Stimulated activated CD4-positive, alpha-beta T cell treated with anti-CD3 and anti-CD28 coated beads, Interleukin-15, amount 100 ng/mL, for 1 hour (primary cell): ENCODE measurements around the gene TIMM13.

Source experiments
- DNase-seq, 2 donors: peaks; one replicate each; pipeline ENCODE4 v3.0.0-alpha.2; 2020; ENCODE audit warnings: low read depth in 1 of 2, low spot score in 1 of 2

The TIMM13 gene

GRCh38 chr19:2455851-2456570 lies 28.6 kb upstream of the TIMM13 start:
- DNase-seq, result peak in 1 of 2 donors; percentile 33

DNA sequence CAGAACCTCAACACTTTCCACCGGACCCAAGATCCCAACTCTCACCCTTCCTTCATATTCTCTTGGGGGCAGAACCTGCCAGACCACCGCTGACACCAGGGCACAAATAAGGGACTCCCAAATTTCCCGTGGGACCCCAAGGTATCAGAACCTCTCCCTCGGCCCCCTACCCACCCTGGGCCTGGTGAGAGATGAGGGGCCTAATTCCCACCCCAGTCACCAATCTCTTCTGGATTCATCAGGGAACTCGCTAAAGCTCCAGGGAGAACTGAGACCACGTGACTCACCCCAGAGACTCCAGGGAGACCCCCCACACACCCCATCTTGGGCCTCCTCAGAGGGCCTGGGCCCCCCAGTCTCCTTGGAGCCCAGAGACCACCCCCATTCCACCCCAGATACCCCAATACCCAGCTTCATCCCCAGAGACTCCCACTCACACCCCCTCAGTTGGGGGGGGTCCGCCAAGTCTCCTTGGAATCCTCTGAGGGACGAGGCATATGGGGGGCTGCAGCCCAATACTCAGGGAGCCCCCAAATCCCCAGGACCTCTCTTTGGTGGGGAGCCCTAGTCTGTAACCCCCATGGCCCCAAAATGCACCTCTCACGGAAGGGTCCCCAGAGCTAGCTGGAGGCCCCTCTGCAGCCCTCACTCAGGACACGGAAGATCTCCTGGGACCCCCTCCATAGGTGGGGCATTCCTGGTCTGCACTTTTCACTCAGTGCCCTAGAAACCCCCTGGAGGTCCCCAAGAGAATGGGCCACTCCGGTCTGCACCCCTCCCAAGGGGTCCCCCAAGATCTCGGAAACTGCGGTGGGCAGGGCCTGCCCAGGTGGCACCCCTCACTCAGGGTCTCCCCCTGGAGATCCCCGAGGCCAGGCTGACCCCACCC lies 27.8 kb upstream of the TIMM13 start:
- DNase-seq, result no peak

DNA sequence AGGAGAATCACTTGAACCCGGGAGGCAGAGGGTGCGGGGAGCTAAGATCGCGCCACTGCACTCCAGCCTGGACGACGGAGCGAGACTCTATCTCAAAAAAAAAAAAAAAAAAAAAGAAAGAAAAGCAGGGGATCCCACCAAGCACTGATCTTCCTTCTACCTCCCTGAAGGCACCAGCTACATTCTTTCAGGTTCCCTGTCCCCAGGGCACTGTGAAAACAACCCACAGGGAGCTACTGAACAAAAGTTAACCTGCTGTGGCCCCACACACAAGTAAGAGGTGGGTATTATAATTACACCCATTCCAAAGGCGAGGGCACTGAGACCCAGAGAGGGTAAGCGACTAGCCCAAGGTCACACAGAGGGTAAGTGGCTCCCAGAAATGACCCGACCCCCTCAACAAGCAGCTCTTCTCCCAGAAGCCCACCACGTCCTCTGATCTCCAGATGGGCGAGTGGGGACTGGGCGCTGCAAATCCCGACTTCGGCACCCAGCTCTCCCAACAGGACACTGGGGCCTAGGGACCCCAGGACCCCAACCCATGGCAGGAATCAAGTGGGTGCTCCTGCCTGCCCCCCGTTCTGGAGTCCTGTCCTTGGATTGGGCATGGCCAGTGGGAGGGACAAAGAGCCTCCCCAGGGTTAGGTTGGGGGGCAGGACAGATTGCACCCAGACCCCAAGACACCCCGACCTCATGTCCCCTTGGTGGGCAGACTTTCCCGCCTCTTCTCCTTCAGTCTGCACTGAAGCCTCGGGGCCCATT lies 27.0 kb upstream of the TIMM13 start:
- no peak for DNase-seq

DNA sequence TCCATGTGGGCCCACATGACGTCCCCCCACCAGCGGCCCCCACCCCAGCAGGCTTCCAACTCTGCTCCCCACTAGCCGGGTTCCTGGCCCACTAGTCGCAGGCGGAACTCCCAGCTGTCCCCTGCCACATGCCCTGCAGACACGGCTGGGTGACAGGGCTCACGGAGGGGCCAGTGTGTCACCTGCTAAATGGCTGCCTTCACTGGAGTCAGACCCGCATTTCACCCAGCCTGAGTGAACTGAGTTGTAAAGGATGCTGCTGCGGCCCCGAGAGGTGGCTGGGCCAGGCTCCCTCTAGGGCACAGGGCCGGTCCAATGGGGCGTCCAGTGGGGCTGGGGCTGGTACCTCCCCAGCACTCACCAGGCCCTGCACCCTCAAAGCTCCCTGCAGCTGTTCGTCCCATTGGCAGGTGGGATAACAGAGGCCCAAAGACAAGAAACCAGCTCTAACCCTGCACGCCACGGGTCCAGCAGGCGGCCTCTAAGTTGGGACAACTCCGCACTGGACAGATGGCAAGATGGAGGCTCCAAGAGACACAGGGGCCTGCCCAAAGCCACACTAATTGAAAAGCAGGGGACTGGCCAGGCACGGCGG lies 26.1 kb upstream of the TIMM13 start:
- DNase-seq, result no peak

- no peak for DNase-seq
These were observed 24.4 kb upstream of the TIMM13 start for GRCh38 chr19:2451741-2452140.

DNA sequence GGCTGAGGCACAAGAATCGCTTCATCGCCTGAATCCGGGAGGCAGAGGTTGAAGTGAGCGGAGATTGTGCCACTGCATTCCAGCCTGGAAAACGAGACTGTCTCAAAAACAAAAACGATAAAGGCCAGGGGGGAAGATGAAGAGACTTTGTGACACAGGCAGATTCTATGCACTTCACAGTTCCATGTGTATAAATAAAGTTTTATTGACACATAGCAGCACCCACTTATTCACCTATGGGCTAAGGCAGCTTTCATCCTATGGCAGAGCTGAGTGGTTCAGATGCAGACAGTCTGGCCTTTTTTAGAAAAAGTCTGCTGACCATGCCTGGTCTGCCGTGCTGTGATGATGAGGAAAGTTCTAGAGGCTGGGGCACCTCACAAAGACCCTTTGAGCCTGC lies 23.8 kb upstream of the TIMM13 start:
- DNase-seq, result no peak

GRCh38 chr19:2449019-2449418 lies 21.6 kb upstream of the TIMM13 start:
- no peak for DNase-seq

- DNase-seq, result no peak
These were observed 19.0 kb upstream of the TIMM13 start for GRCh38 chr19:2446381-2446780.

GRCh38 chr19:2444251-2445002 lies 17.0 kb upstream of the TIMM13 start:
- no peak for DNase-seq

- no peak for DNase-seq
These were observed 16.4 kb upstream of the TIMM13 start for GRCh38 chr19:2443785-2444182.

GRCh38 chr19:2443116-2443784 lies 15.9 kb upstream of the TIMM13 start:
- no peak for DNase-seq

- no peak for DNase-seq
These were observed 13.8 kb upstream of the TIMM13 start for GRCh38 chr19:2441096-2441752.

DNA sequence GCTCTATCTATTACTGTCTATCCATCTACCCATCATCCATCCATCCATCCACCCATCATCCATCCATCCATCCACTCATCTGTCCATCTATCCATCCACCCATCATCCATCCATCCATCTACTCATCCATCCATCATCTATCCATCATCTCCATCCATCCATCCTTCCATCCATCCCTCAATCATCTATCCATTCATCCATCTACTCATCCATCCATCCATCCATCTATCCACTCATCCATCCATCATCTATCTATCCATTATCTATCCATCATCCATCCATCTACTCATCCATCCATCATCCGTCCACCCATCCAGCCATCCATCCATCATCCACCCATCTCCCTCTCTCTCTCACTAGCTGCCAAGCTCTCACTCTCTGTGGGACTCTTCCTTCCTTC lies 13.1 kb upstream of the TIMM13 start:
- DNase-seq, result no peak

DNA sequence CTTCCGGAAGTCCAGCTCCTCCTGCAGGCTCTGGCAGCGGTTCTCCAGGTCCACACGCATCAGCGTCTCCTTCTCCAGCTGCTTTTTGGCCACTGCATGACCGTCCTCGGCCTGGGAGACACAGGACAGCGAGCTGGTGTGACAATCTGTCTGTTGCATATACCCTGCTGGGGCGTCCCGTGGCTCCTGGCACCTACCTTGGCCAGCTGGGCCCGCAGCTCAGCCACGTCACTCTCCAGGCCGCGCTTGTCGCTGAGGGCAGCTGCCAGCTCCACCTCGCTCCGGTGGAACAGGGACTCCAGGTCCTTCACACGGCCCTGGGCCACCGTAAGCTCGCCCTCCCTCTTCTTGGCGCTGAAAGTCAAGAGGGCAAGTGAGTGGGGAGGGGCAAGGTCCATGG lies 10.8 kb upstream of the TIMM13 start:
- no peak for DNase-seq

GRCh38 chr19:2436926-2437325 lies 9.5 kb upstream of the TIMM13 start:
- no peak for DNase-seq

GRCh38 chr19:2436384-2436783 lies 9.0 kb upstream of the TIMM13 start:
- no peak for DNase-seq

- no peak for DNase-seq
These were observed 7.4 kb upstream of the TIMM13 start for GRCh38 chr19:2434721-2435265.

- DNase-seq, result no peak
These were observed 6.9 kb upstream of the TIMM13 start for GRCh38 chr19:2434267-2434666.

DNA sequence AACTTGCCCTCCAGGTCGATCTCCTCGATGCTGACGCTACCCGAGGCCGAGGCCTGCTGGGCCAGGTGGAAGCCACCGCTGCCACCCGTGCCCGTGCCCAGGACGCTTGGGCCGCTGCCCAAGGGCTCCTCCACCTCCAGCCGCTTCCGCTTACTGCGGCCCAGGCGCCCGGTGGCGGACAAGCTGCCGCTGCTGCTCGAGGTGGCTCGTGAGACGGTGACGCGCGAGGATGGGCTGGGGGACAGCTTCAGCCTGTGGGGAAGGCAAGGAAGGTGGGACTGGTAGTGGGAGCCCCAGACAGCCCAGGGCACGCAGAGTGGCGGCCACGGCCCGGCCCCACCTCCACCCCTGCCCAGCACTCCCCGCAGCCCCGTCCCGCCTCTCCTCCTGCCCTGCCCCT lies 6.5 kb upstream of the TIMM13 start:
- DNase-seq, result no peak
